Ovary (tissue), 3 donors: ENCODE measurements around the gene KRTAP5-10.
"Not testable (repeated sequence)": the region's sequence is repeated elsewhere in the genome, so short reads cannot be mapped to it uniquely, and the experiment has no call there.

Source experiments
- EP300 ChIP-seq: sonication (generic); formaldehyde crosslinking; IDR thresholded peaks from one replicate; pipeline ENCODE4 v1.6.1; 2017; ENCODE audit warnings: antibody characterized with exemption
- TF ChIP-seq, protein P1 (sequence below), 3 donors: fragments of 450-650 bp in 2 of 3; fragments of 200-600 bp in 1 of 3; IDR thresholded peaks; one replicate each; pipeline versions ENCODE4 v1.5.1 to v1.8.0; 2016 to 2022; ENCODE audit warnings: antibody characterized with exemption in 3 of 3, mild to moderate bottlenecking in 1 of 3
- donor health status: DM: no; HTN: no; CAD: no.

DNA sequence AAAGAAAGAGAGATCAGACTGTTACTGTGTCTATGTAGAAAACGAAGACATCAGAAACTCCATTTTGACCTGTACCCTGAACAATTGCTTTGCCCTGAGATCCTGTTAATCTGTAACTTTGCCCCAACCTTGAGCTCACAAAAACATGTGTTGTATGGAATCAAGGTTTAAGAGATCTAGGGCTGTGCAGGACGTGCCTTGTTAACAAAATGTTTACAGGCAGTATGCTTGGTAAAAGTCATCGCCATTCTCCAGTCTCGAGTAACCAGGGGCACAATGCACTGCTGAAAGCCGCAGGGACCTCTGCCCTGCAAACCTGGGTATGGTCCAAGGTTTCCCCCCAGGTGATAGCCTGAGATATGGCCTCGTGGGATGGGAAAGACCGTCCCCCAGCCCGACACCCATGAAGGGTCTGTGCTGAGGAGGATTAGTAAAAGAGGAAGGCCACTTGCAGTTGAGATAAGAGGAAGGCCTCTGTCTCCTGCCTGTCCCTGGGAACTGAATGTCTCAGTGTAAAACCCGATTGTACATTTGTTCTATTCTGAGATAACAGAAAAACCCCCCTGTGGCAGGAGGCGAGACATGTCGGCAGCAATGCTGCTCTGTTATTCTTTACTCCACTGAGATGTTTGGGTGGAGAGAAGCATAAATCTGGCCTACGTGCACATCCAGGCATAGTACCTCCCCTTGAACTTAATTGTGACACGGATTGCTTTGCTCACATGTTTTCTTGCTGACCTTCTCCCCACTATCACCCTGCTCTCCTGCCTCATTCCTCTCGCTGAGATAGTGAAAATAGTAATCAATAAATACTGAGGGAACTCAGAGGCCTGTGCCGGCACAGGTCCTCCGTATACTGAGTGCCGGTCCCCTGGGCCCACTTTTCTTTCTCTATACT, 30.4 kb upstream of the KRTAP5-10 start:
- TF ChIP-seq, protein P1, sequence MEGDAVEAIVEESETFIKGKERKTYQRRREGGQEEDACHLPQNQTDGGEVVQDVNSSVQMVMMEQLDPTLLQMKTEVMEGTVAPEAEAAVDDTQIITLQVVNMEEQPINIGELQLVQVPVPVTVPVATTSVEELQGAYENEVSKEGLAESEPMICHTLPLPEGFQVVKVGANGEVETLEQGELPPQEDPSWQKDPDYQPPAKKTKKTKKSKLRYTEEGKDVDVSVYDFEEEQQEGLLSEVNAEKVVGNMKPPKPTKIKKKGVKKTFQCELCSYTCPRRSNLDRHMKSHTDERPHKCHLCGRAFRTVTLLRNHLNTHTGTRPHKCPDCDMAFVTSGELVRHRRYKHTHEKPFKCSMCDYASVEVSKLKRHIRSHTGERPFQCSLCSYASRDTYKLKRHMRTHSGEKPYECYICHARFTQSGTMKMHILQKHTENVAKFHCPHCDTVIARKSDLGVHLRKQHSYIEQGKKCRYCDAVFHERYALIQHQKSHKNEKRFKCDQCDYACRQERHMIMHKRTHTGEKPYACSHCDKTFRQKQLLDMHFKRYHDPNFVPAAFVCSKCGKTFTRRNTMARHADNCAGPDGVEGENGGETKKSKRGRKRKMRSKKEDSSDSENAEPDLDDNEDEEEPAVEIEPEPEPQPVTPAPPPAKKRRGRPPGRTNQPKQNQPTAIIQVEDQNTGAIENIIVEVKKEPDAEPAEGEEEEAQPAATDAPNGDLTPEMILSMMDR (IDR thresholded peaks at IDR 0.05) = not testable (repeated sequence)
- TF ChIP-seq EP300 = not testable (repeated sequence)
